PC-3 (cell line): ENCODE data around the gene DHRS7C. TPM values are rescaled to one million over a fixed set of nuclear protein-coding genes. Genes with fewer than 3 reads are reported as not detected.
"Not testable (repeated sequence)": the region's sequence is repeated elsewhere in the genome, so short reads cannot be mapped to it uniquely, and the experiment has no call there.

Experiments used
- ATAC-seq: fragments of 200-7000 bp; cut with Tn5 transposase; 2 replicates; pipeline ENCODE4 v1.9.1; 2020; ENCODE audit warnings: mild to moderate bottlenecking, moderate library complexity
- BruUV-seq: library from RNA; stranded (reverse); fragments of 400-500 nt; replicated peaks from 2 replicates; lab custom pipeline; 2021; lab: Mats Ljungman, UMichigan
- CTCF ChIA-PET: fragments of 300-600 bp; sonication (Branson Sonifier 250); formaldehyde crosslinking; loops from one replicate; lab custom pipeline; 2022; ENCODE audit warnings: antibody characterized with exemption; lab: Charles Lee
- POLR2A ChIA-PET: fragments of 300-600 bp; sonication (Branson Sonifier 250); formaldehyde crosslinking; loops from one replicate; lab custom pipeline; 2022; ENCODE audit warnings: antibody characterized with exemption; ENCODE audit not compliant: unreplicated experiment; lab: Charles Lee
- DNase-seq: peaks from one replicate; pipeline ENCODE4 v3.0.0-alpha.2; 2015
- H2AFZ ChIP-seq: fragments of 300-600 bp; sonication (generic); 2 replicates; pipeline ENCODE4 v1.6.0; 2016; ENCODE audit warnings: antibody characterized with exemption, low read length
- H3F3A ChIP-seq: fragments of 300-600 bp; sonication (generic); one replicate; pipeline ENCODE4 v1.6.0; 2017; ENCODE audit warnings: antibody characterized with exemption, low read length, control low read depth, mild to moderate bottlenecking; ENCODE audit not compliant: unreplicated experiment
- H3K27ac ChIP-seq: fragments of 300-600 bp; sonication (generic); 2 replicates; pipeline ENCODE4 v1.5.1; 2016; ENCODE audit warnings: mild to moderate bottlenecking, low read length
- H3K27me3 ChIP-seq: fragments of 300-600 bp; sonication (generic); 2 replicates; pipeline ENCODE4 v1.6.1; 2016; ENCODE audit warnings: low read length, mixed read lengths
- H3K36me3 ChIP-seq: fragments of 300-600 bp; sonication (generic); 2 replicates; pipeline ENCODE4 v1.6.1; 2016; ENCODE audit warnings: low read depth, mixed run types, low read length, mixed read lengths
- H3K4me1 ChIP-seq: fragments of 300-600 bp; sonication (generic); 2 replicates; pipeline ENCODE4 v1.5.1; 2016; ENCODE audit warnings: low read length; ENCODE audit not compliant: insufficient read depth
- H3K4me2 ChIP-seq: fragments of 300-600 bp; sonication (generic); 2 replicates; pipeline ENCODE4 v1.6.0; 2016; ENCODE audit warnings: low read length
- H3K4me3 ChIP-seq: fragments of 300-600 bp; sonication (generic); 2 replicates; pipeline ENCODE4 v1.5.1; 2016; ENCODE audit warnings: mild to moderate bottlenecking, low read length, mixed read lengths
- H3K79me2 ChIP-seq: fragments of 300-600 bp; sonication (generic); 2 replicates; pipeline ENCODE4 v1.6.1; 2017; ENCODE audit warnings: low read length, mixed read lengths
- H3K9ac ChIP-seq: fragments of 300-600 bp; sonication (generic); 2 replicates; pipeline ENCODE4 v1.6.0; 2016; ENCODE audit warnings: mild to moderate bottlenecking, low read length
- H3K9me2 ChIP-seq: fragments of 300-600 bp; sonication (generic); replicated peaks from 2 replicates; pipeline ENCODE4 v1.6.1; 2016; ENCODE audit warnings: mixed run types, low read length, mixed read lengths
- H3K9me3 ChIP-seq: fragments of 300-600 bp; sonication (generic); 2 replicates; pipeline ENCODE4 v1.6.1; 2016; ENCODE audit warnings: low read length, mixed read lengths
- H4K20me1 ChIP-seq: fragments of 300-600 bp; sonication (generic); 2 replicates; pipeline ENCODE4 v1.6.1; 2016; ENCODE audit warnings: low read length, mixed read lengths
- CTCF ChIP-seq: fragments of 300-600 bp; sonication (generic); conservative IDR thresholded peaks from 2 replicates; pipeline ENCODE4 v1.5.1; 2017; ENCODE audit warnings: antibody characterized with exemption, low read depth, mild to moderate bottlenecking, low read length
- EZH2 ChIP-seq: fragments of 300-600 bp; sonication (generic); IDR thresholded peaks from one replicate; pipeline ENCODE4 v1.6.1; 2017; ENCODE audit warnings: antibody characterized with exemption, mild to moderate bottlenecking, low read length; ENCODE audit not compliant: unreplicated experiment
- EZH2phosphoT487 ChIP-seq: fragments of 300-600 bp; sonication (generic); IDR thresholded peaks from 2 replicates; pipeline ENCODE4 v1.6.1; 2018; ENCODE audit warnings: mild to moderate bottlenecking, antibody characterized with exemption, low read length, borderline replicate concordance
- intact Hi-C: fragments of 100-400 bp; cut with micrococcal nuclease; formaldehyde crosslinking; loops from 2 replicates; pipeline ENCODE4 v1.9.0; 2023
- total RNA-seq: library from RNA; depleted of rRNA; stranded (reverse); fragments of >200 nt; gene quantifications from 2 replicates; pipeline ENCODE4 v1.2.3, GENCODE V29; 2014

The DHRS7C gene
- total RNA-seq, 1 experiment from 2014 or later, result not detected

DNA sequence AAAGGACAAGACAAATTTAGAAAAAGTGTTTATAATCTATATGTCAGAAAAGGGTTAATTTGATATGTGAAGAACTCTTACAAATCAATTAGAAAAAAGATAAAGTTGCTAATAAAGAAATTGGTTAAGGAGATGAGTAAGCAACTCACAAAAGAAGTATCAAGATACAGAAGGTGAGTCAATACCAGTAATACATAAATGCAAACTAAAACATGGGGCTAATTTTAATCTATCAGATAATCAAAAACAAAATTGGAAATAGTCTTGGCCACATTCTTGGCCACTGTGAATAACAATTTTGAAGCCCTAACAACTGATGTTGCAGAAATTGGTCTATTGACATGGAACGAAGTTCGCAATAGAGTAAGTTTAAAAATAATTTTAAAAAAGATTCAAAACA, 6.8 kb downstream of the DHRS7C start:
- BruUV-seq, result no TSS peak
- H3K27me3 ChIP-seq, result peaks cover 33% of the 10 kb centered on the region
- H3K4me3 ChIP-seq, result no peak overlapping the region
- no peaks in the 10 kb centered on the region for H4K20me1 ChIP-seq
- H3K4me1 ChIP-seq, result no peaks in the 10 kb centered on the region
- no peaks in the 10 kb centered on the region for H3K9me3 ChIP-seq
- ChIA-PET POLR2A (no interaction called here), CTCF (no interaction called here)
- no peaks in the 10 kb centered on the region for H3K36me3 ChIP-seq
- no peak for ATAC-seq
- no peaks in the 10 kb centered on the region for H3K79me2 ChIP-seq
- no peak overlapping the region for H3K4me2 ChIP-seq
- no peaks in the 10 kb centered on the region for H3F3A ChIP-seq
- intact Hi-C loops, result no loop called here
- no peaks in the 10 kb centered on the region for H3K9me2 ChIP-seq
- DNase-seq, result no peak
- no peak overlapping the region for H2AFZ ChIP-seq
- no peak overlapping the region for H3K27ac ChIP-seq
- no peak overlapping the region for H3K9ac ChIP-seq
- TF ChIP-seq EZH2 (no peak), CTCF (no peak), EZH2phosphoT487 (no peak)

GRCh38 chr17:9783465-9783864, 7.9 kb downstream of the DHRS7C start:
- H3K9ac ChIP-seq, CTCF ChIA-PET, H3K9me3 ChIP-seq, H2AFZ ChIP-seq, DNase-seq, H3K4me1 ChIP-seq, BruUV-seq, H3K79me2 ChIP-seq, ATAC-seq, H3K9me2 ChIP-seq, H3K27ac ChIP-seq, POLR2A ChIA-PET, H3K4me3 ChIP-seq, H3K4me2 ChIP-seq, H4K20me1 ChIP-seq, H3F3A ChIP-seq, H3K36me3 ChIP-seq, intact Hi-C loops: not testable (repeated sequence)
- H3K27me3 ChIP-seq, result peaks cover 41% of the 10 kb centered on the region

GRCh38 chr17:9783050-9783449, 8.3 kb downstream of the DHRS7C start:
- H3K9me3 ChIP-seq, result no peaks in the 10 kb centered on the region
- no peak overlapping the region for H3K4me3 ChIP-seq
- no peak overlapping the region for H3K9ac ChIP-seq
- no peaks in the 10 kb centered on the region for H3K4me1 ChIP-seq
- no peak for TF ChIP-seq EZH2phosphoT487
- no peak for TF ChIP-seq CTCF
- no peak for TF ChIP-seq EZH2
- POLR2A ChIA-PET, result no interaction called here
- H3K4me2 ChIP-seq, result no peak overlapping the region
- H3K36me3 ChIP-seq, result no peaks in the 10 kb centered on the region
- intact Hi-C loops, result no loop called here
- BruUV-seq, result no TSS peak
- peaks cover 43% of the 10 kb centered on the region for H3K27me3 ChIP-seq
- no peak overlapping the region for H3K27ac ChIP-seq
- no peaks in the 10 kb centered on the region for H3K9me2 ChIP-seq
- CTCF ChIA-PET, result no interaction called here
- H3K79me2 ChIP-seq, result no peaks in the 10 kb centered on the region
- no peaks in the 10 kb centered on the region for H3F3A ChIP-seq
- no peak overlapping the region for H2AFZ ChIP-seq
- ATAC-seq (no peak), DNase-seq (no peak)
- H4K20me1 ChIP-seq, result no peaks in the 10 kb centered on the region
